22Rv1 (cell line): Measurements from ENCODE around the gene FOXRED1.

ENCODE experiments used
- CTCF ChIP-seq: fragments of 450-650 bp; IDR thresholded peaks from 2 replicates; pipeline ENCODE4 v1.5.1; 2017; ENCODE audit warnings: mild to moderate bottlenecking
- ZFX ChIP-seq: fragments of 450-650 bp; IDR thresholded peaks from 2 replicates; pipeline ENCODE4 v1.6.1; 2017; ENCODE audit warnings: antibody characterized with exemption, borderline replicate concordance

GRCh38 chr11:126219547-126219946 lies 49.4 kb upstream of the FOXRED1 start:
- TF ChIP-seq CTCF (no peak), ZFX (no peak)
